ENCODE measurements around the gene ANXA11. TPM values are rescaled to one million over a fixed set of nuclear protein-coding genes. Genes with fewer than 3 reads are reported as not detected.
"Not testable (repeated sequence)": the region's sequence is repeated elsewhere in the genome, so short reads cannot be mapped to it uniquely, and the experiment has no call there.

The ANXA11 gene
- total RNA-seq, 1 donor from 2014 or later = 456 TPM

- DNase-seq (ENCODE audit: low spot score) = no peak
Observed at GRCh38 chr10:80210259-80210658, 4.9 kb upstream of the ANXA11 start.

GRCh38 chr10:80207768-80208370, 2.5 kb upstream of the ANXA11 start:
- DNase-seq (ENCODE audit: low spot score) = no peak

- DNase-seq (ENCODE audit: low spot score) = no peak
Observed at GRCh38 chr10:80206277-80206655, 929 bp upstream of the ANXA11 start.

GRCh38 chr10:80204677-80205476, 460 bp downstream of the ANXA11 start:
- peak; percentile 89 for DNase-seq (ENCODE audit: low spot score)

GRCh38 chr10:80203835-80204676, 1.3 kb downstream of the ANXA11 start:
- peak; percentile 87 for DNase-seq (ENCODE audit: low spot score)

GRCh38 chr10:80202934-80203834, 2.2 kb downstream of the ANXA11 start:
- DNase-seq (ENCODE audit: low spot score) = no peak

- DNase-seq (ENCODE audit: low spot score) = not testable (repeated sequence)
Observed at GRCh38 chr10:80202530-80202929, 2.8 kb downstream of the ANXA11 start.

GRCh38 chr10:80201608-80202141, 3.7 kb downstream of the ANXA11 start:
- DNase-seq (ENCODE audit: low spot score) = no peak

GRCh38 chr10:80200687-80201086, 4.7 kb downstream of the ANXA11 start:
- DNase-seq (ENCODE audit: low spot score) = no peak

- no peak for DNase-seq (ENCODE audit: low spot score)
Observed at GRCh38 chr10:80200259-80200658, 5.1 kb downstream of the ANXA11 start.

- DNase-seq (ENCODE audit: low spot score) = no peak
Observed at GRCh38 chr10:80199828-80200227, 5.5 kb downstream of the ANXA11 start.

GRCh38 chr10:80197972-80198916, 7.1 kb downstream of the ANXA11 start:
- no peak for DNase-seq (ENCODE audit: low spot score)

GRCh38 chr10:80196950-80197315, 8.4 kb downstream of the ANXA11 start:
- DNase-seq (ENCODE audit: low spot score) = no peak

- DNase-seq (ENCODE audit: low spot score) = no peak
Observed at GRCh38 chr10:80196270-80196949, 8.9 kb downstream of the ANXA11 start.

GRCh38 chr10:80195046-80195574, 10.2 kb downstream of the ANXA11 start:
- DNase-seq (ENCODE audit: low spot score) = no peak

- no peak for DNase-seq (ENCODE audit: low spot score)
Observed at GRCh38 chr10:80194373-80195045, 10.8 kb downstream of the ANXA11 start.

GRCh38 chr10:80192553-80192952, 12.8 kb downstream of the ANXA11 start:
- no peak for DNase-seq (ENCODE audit: low spot score)

All from mesenteric fat pad (tissue), 1 donor.